Peyer's patch (tissue), 4 donors: ENCODE results near the gene URAD.

ENCODE experiments used
- POLR2A ChIP-seq, 2 donors: fragments of 450-650 bp; IDR thresholded peaks; one replicate each; pipeline ENCODE4 v1.5.1; 2017; ENCODE audit warnings: antibody characterized with exemption in 2 of 2, mild to moderate bottlenecking in 2 of 2, moderate library complexity in 2 of 2
- TF ChIP-seq, protein P1 (sequence below), 6 experiments: fragments of 450-650 bp in 4 of 6; fragments of 200-600 bp in 2 of 6; sonication (generic) in 1 of 6; IDR thresholded peaks; one replicate each; pipeline ENCODE4 v1.5.1; 2017 to 2019; ENCODE audit warnings: antibody characterized with exemption in 6 of 6, mild to moderate bottlenecking in 3 of 6, moderate library complexity in 1 of 6

DNA sequence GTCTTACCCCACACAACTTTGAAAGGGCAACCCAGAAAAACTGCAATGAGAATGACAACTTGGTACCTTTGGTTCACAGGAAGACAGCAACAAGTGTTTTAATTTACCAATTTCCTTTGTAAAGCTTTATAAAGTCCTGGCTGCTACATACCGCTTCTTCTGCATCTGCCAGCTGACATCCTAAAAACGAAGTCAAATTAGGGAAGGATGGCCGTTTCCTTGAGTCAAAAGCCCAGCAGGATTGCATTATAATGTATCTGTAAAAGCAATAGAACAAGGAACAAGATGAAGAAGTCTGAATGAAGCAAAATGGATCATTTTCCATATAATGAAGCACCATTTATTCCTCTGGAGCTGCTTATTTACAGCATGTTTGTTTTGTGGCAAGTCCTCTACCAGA, 25.8 kb upstream of the URAD start:
- TF ChIP-seq, protein P1, sequence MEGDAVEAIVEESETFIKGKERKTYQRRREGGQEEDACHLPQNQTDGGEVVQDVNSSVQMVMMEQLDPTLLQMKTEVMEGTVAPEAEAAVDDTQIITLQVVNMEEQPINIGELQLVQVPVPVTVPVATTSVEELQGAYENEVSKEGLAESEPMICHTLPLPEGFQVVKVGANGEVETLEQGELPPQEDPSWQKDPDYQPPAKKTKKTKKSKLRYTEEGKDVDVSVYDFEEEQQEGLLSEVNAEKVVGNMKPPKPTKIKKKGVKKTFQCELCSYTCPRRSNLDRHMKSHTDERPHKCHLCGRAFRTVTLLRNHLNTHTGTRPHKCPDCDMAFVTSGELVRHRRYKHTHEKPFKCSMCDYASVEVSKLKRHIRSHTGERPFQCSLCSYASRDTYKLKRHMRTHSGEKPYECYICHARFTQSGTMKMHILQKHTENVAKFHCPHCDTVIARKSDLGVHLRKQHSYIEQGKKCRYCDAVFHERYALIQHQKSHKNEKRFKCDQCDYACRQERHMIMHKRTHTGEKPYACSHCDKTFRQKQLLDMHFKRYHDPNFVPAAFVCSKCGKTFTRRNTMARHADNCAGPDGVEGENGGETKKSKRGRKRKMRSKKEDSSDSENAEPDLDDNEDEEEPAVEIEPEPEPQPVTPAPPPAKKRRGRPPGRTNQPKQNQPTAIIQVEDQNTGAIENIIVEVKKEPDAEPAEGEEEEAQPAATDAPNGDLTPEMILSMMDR (IDR thresholded peaks at IDR 0.05) = no peak
- no peak for TF ChIP-seq POLR2A (IDR thresholded peaks at IDR 0.05)
